ENCODE measurements around the gene VKORC1L1. TPM values are rescaled to one million over a fixed set of nuclear protein-coding genes. Genes with fewer than 3 reads are reported as not detected.

Gene VKORC1L1
- total and polyA plus RNA-seq, 2 donors from 2014 or later: 6.5 to 18.0 TPM

- Histone ChIP-seq H3K9ac (ENCODE audit: low read length in 3 of 3) (peak overlapping the region in 1 of 3 donors; percentile 55), H3K9me3 (ENCODE audit: control insufficient read depth in 2 of 3, insufficient read depth in 1 of 3, low read length in 3 of 3) (no peaks in the 10 kb centered on the region), H3K27ac (ENCODE audit: low read depth in 2 of 2, low read length in 2 of 2) (peak overlapping the region in 1 of 2 donors; percentile 11), H3K4me3 (ENCODE audit: low read length in 3 of 3) (peak overlapping the region in 2 of 3 donors; percentile 6 to 64), H3K36me3 (ENCODE audit: control insufficient read depth in 2 of 3, insufficient read depth in 3 of 3, low read length in 3 of 3) (peaks cover 0 to 2% (median 0%) of the 10 kb centered on the region in 3 donors), H3K4me1 (ENCODE audit: control insufficient read depth in 2 of 3, insufficient read depth in 2 of 3, low read depth in 1 of 3, low read length in 3 of 3) (peaks cover 0 to 11% (median 0%) of the 10 kb centered on the region in 3 donors), H3K27me3 (ENCODE audit: control insufficient read depth, insufficient read depth, low read length) (no peaks in the 10 kb centered on the region)
- intact Hi-C loops (cut with DNase I): no loop called here
- FAIRE-seq (no peak), DNase-seq (peak in 4 of 5 donors; percentile 19 to 88 (median 60))
- no peak for TF ChIP-seq CTCF (IDR thresholded peaks at IDR 0.05; ENCODE audit: borderline replicate concordance, extremely low read depth, insufficient read depth)
These were observed 107.8 kb downstream of the VKORC1L1 start for GRCh38 chr7:65980478-65981250.

- Histone ChIP-seq H3K9ac (ENCODE audit: low read length in 3 of 3) (peak within 1 kb of the TSS; percentile 29 to 70 (median 54)), H3K36me3 (ENCODE audit: control insufficient read depth in 2 of 3, insufficient read depth in 3 of 3, low read length in 3 of 3) (no peaks in the 10 kb centered on the region), H3K27me3 (ENCODE audit: control insufficient read depth, insufficient read depth, low read length) (no peaks in the 10 kb centered on the region), H3K4me3 (ENCODE audit: low read length in 3 of 3) (peak within 1 kb of the TSS; percentile 40 to 72 (median 64)), H3K27ac (ENCODE audit: low read depth in 2 of 2, low read length in 2 of 2) (peak within 1 kb of the TSS; percentile 33 to 69), H3K9me3 (ENCODE audit: control insufficient read depth in 2 of 3, insufficient read depth in 1 of 3, low read length in 3 of 3) (no peaks in the 10 kb centered on the region), H3K4me1 (ENCODE audit: control insufficient read depth in 2 of 3, insufficient read depth in 2 of 3, low read depth in 1 of 3, low read length in 3 of 3) (peaks cover 0 to 11% (median 0%) of the 10 kb centered on the region in 3 donors)
- FAIRE-seq: no peak
- intact Hi-C loops (cut with DNase I): no loop called here
- no peak for TF ChIP-seq CTCF (IDR thresholded peaks at IDR 0.05; ENCODE audit: borderline replicate concordance, extremely low read depth, insufficient read depth)
- peak; percentile 95 to 97 (median 97) for DNase-seq
These were observed 109.3 kb downstream of the VKORC1L1 start, which contains the start of gene GUSB for GRCh38 chr7:65981965-65982792. TSS of gene GUSB (minus strand) at chr7:65982213. CDS start at chr7:65982183, 30 bp downstream.

- FAIRE-seq (no peak), DNase-seq (peak in 1 of 5 donors; percentile 13)
These were observed 111.2 kb downstream of the VKORC1L1 start for GRCh38 chr7:65983965-65984658.

More at GRCh38 chr7:65983965-65984658, 111.2 kb downstream of the VKORC1L1 start:
- H3K4me1 ChIP-seq (ENCODE audit: control insufficient read depth in 2 of 3, insufficient read depth in 2 of 3, low read depth in 1 of 3, low read length in 3 of 3): peaks cover 0 to 11% (median 0%) of the 10 kb centered on the region in 3 donors
- H3K27me3 ChIP-seq (ENCODE audit: control insufficient read depth, insufficient read depth, low read length): no peaks in the 10 kb centered on the region
- no peaks in the 10 kb centered on the region for H3K9me3 ChIP-seq (ENCODE audit: control insufficient read depth in 2 of 3, insufficient read depth in 1 of 3, low read length in 3 of 3)
- TF ChIP-seq CTCF (IDR thresholded peaks at IDR 0.05; ENCODE audit: borderline replicate concordance, extremely low read depth, insufficient read depth): no peak
- no peak overlapping the region for H3K27ac ChIP-seq (ENCODE audit: low read depth in 2 of 2, low read length in 2 of 2)
- H3K9ac ChIP-seq (ENCODE audit: low read length in 3 of 3): no peak overlapping the region
- intact Hi-C loops (cut with DNase I): no loop called here
- H3K4me3 ChIP-seq (ENCODE audit: low read length in 3 of 3): no peak overlapping the region
- H3K36me3 ChIP-seq (ENCODE audit: control insufficient read depth in 2 of 3, insufficient read depth in 3 of 3, low read length in 3 of 3): no peaks in the 10 kb centered on the region

All from kidney (tissue), 14 donors.